Measurements from ENCODE around the gene RNGTT.
A peak's percentile ranks its signal among the peaks of the same experiment; 100 is the strongest.
"Not testable (repeated sequence)": the region's sequence is repeated elsewhere in the genome, so short reads cannot be mapped to it uniquely, and the experiment has no call there.

Gene RNGTT

DNA sequence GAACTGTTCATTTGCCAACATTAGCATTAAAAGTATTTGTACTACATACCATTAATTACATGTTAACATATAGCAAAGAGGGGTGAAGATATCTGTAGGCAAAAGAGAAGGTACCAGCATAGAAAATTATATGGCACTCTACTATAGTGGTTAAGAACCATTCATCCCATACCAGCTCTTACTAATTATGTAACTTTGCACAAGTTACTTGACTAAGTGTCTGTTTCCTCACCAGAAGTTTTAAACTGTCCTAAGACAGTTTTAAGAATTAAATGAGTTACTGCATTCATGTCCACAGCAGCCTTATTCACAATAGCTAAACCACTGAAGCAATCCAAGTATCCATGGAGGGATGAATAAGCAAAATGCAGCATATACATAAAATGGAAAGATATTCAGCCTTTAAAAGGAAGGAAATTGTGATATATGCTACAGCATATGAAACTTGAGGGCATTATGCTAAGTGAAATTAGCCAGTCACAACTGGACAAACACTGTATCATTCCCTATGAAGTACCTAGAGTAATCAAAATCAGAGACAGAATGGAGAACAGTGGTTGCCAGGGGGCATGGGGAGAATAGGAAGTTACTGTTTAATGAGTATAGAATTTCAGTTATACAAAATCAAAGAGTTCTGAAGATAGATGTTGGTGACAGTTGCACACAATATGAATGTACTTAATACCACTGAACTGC lies 98.9 kb downstream of the RNGTT start:
- DNase-seq (ENCODE audit: low spot score), result no peak

DNA sequence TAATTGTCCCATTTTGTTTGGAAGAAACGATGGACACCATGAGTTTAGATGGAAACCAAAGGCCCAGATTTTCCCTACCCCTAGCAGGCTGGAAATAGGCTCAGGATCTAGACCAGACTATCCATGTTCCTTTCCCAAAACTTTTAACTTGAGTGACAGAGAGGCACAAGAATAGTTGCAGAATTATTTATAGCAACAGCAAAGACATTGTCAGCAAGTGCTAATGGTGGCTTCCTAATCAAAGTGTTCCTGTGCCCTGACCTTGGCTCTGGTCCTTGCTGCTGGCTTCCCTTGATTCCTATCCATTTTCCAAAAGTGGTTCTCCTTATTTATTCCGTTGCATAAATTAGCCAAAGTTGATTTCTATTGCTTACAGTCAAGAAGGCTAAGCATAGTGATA lies 103.1 kb downstream of the RNGTT start:
- no peak for DNase-seq (ENCODE audit: low spot score)

- no peak for DNase-seq (ENCODE audit: low spot score)
Measured at GRCh38 chr6:88858455-88858854, 105.0 kb downstream of the RNGTT start.

DNA sequence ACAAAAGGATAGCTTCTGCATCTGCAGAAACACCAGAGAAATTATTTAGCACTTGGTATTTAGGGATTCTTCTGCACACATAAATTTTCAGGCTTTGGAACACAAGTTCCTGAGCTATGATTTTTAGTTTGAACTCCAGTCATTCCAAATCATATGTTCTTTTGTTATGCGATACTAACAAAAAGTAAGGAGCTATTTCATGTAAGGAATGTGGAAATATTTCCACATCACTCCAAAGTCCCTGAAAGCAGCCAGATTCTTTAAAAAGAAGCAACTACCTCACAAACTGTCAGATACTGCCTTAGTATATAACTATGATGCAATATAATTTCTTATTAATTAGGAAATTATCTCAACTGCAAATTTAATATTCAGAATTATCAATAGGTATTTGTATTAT lies 106.9 kb downstream of the RNGTT start:
- no peak for DNase-seq (ENCODE audit: low spot score)

DNA sequence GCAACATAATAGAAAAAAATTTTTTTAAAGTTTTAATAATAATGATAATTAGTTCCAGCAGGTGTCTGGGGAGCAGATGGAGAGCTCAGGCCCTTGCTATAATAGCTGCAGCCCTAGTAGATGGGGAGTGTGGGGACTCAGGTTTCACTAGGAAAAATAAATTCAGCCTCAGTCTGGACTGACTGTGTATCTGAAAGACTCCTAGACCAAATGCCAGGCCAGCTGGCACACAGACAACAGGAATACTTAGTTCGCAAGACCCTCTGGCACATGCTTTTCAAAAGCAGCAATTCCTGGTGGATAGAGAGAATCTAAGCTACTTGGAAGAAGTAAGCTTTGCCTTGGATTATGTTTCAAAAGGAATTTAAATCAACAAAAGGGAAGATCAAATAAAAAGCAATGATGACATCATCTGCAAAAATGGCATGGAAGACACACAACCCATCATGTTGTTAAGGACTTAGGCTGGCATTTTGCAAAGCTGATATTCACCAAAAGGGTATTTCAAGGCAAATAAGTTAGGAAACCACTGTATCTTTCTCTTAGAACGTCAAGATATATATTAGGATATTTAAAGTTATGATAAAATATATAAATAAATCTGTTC lies 107.8 kb downstream of the RNGTT start:
- DNase-seq (ENCODE audit: low spot score), result no peak

DNA sequence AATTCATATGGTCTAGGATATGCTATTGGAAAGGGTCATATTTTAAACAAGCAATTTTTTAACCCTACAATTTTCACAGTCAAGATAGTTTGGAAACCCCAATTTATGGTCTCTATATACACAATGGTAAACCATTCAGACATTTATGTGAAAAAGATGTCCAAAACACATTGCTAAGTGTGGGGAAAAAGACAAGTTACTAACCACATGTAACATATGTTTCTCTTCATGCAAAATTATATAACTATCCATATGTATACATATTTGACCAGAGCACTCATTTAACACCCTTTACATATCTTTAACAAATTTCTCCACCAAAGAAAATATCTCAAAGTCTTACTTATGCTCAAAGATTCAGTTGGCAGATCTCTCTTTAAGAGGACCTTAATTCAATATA lies 110.6 kb downstream of the RNGTT start:
- DNase-seq (ENCODE audit: low spot score), result no peak

DNA sequence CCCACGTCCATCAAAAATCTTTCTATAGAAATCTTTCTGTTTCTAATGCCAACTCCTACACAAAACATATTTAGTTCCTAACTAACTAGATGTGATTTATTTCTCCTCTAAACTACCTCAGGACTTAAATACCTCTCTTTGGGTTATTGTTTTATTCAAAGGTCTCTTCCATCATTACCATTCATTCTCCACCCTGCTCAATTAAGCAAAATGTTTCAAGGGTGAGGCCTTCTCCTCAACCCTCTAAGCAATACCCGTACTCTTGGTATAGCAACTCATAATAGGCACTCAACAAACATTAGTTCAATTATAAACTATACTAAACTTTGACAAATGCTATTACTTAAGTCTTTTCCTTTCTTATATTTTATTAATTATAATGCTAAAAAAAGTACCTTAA lies 111.4 kb downstream of the RNGTT start:
- DNase-seq (ENCODE audit: low spot score), result no peak

DNA sequence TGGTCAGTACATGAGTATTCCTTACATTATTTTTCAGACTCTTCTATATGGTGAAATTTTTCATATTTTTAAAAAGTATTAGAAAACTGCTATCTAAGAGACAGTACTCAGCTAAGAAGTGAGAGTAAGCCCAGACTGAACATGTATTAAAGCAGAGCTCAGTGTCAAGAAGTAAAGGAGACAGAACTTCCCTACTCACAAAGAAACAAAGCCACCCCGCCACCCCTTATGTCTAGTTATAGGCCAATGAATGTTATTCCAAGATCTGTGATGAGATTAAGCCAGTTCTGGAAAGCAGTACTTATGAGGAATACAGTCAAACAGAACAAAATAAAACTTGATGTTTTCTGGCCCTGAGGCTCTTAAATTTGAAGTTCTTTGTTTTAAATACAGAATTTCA lies 114.5 kb downstream of the RNGTT start:
- DNase-seq (ENCODE audit: low spot score), result no peak

DNA sequence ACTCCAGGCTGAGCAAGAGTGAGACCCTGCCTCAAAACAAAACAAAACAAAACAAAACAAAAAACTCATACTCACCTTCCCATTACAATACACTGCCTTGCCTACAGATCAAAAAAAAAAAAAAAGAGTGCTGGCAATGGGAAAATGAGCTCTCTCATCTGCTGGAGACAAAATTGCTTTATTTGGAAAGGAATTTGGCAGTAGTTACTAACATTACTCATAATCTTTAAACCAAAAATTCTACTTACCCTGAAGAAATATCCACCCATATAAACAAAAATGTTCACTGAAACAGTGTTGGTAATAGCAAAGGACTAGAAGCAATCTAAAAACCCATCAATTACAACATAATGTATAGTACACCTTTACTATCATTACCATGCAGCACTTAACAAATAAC lies 120.4 kb downstream of the RNGTT start:
- no peak for DNase-seq (ENCODE audit: low spot score)

GRCh38 chr6:88842320-88842719 lies 121.1 kb downstream of the RNGTT start:
- DNase-seq (ENCODE audit: low spot score), result no peak

- DNase-seq (ENCODE audit: low spot score), result no peak
Measured at GRCh38 chr6:88840796-88841539, 122.5 kb downstream of the RNGTT start.

DNA sequence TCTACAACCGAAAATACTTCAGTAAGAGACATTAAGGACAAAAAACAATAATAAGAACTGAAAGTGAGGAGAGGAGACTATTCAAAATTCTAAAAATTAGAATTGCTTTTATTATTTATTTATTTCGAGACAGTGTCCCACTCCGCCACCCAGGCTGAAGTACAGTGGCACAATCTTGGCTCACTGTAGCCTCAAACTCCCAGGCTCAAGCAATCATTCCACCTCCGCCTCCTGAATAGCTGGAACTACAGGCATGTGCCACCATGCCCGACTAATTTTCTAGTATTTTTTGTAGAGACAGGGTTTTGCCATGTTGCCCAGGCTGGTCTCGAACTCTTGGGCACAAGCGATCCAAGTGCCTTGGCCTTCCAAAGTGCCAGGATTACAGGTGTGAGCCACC lies 123.1 kb downstream of the RNGTT start:
- DNase-seq (ENCODE audit: low spot score), result no peak

DNA sequence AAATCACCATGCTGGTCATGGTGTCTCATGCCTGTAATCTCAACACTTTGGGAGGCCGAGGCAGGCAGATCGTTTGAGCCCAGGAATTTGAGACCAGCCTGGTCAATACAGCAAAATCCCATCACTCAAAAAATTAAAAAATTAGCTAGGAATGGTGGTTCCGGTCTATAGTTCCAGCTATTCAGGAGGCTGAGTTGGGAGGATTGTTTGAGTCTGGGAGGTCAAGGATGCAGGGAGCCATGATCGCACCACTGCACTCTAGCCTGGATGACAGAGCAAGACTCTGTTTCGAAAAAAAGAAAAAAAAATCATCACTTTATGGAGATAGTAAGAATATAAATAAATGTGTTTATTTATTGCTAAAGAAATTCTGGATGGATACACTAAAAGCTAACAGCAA lies 124.1 kb downstream of the RNGTT start:
- no peak for DNase-seq (ENCODE audit: low spot score)

- no peak for DNase-seq (ENCODE audit: low spot score)
Measured at GRCh38 chr6:88835210-88835609, 128.2 kb downstream of the RNGTT start.

DNA sequence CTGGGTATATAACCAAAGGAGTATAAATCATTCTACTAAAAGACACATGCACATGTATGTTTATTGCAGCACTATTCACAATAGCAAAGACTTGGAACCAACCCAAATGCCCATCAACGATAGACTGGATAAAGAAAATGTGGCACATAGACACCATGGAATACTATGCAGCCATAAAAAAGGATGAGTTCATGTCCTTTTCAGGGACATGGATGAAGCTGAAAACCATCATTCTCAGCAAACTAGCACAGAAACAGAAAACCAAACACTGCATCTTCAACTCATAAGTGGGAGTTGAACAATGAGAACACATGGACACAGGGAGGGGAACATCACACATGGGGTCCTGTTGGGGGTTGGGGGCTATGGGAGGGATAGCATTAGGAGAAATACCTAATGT lies 130.3 kb downstream of the RNGTT start:
- DNase-seq (ENCODE audit: low spot score), result not testable (repeated sequence)

DNA sequence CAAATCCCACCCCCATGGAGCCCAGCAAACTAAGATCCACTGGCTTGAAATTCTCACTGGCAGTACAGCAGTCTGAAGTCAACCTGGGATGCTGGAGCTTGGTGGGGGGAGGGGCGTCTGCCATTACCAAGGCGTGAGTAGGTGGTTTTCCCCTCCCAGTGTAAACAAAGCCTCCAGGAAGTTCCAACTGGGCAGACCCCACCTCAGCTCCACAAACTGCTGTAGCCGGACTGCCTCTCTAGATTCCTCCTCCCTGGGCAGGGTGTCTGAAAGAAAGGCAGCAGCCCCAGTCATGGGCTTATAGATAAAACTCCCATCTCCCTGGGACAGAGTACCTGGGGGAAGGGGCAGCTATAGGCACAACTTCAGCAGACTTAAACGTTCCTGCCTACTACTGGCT lies 135.8 kb downstream of the RNGTT start:
- not testable (repeated sequence) for DNase-seq (ENCODE audit: low spot score)

DNA sequence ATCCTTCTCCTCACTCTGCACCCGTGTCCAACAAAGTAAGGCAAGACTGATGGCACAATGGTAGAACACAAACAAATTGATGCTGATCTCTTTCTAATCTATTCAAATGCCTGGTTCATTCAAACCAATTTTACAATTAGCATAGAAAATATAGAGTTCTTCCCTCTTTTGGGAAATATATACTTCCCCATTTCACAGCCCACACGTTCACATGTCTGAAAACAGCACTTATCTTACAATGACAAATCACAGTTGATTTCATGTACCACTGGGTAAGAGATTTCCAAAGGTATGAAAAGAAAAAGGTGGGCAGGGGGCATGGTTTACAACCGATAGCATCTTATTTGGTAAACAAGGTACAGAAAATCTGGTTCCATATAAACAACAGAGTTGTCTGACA lies 137.6 kb downstream of the RNGTT start:
- DNase-seq (ENCODE audit: low spot score), result no peak

- DNase-seq (ENCODE audit: low spot score), result no peak
Measured at GRCh38 chr6:88823998-88824397, 139.4 kb downstream of the RNGTT start.

GRCh38 chr6:88815491-88815890 lies 147.9 kb downstream of the RNGTT start:
- peak; percentile 75 for DNase-seq (ENCODE audit: low spot score)

- DNase-seq (ENCODE audit: low spot score), result no peak
Measured at GRCh38 chr6:88814909-88815308, 148.5 kb downstream of the RNGTT start.

GRCh38 chr6:88813045-88813444 lies 150.4 kb downstream of the RNGTT start:
- peak; percentile 28 for DNase-seq (ENCODE audit: low spot score)

GRCh38 chr6:88810701-88811100 lies 152.7 kb downstream of the RNGTT start:
- DNase-seq (ENCODE audit: low spot score), result no peak

DNA sequence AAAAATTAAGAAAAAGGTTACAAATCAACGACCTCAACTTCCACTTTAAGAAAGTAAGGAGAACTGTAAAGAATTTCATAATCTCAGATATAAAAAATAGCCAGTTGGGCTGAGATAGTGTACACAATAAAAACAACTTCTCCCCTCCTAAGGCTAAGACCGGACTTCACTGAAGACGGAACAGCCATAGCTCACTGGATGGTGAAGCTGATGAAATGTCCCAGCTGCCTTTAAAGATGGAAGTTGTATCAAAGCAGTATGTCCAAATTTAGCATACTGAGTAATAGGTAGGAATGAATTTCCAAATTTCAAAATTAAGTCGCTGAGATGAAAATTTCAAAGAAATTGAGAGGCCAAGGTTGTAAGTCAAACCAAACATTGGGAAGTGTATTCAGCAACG lies 153.3 kb downstream of the RNGTT start:
- DNase-seq (ENCODE audit: low spot score), result no peak

Data from cerebellar cortex (tissue), 1 donor.